PC-9 (cell line): ENCODE measurements around the gene DLEC1.

Source experiments
- EZH2 ChIP-seq: fragments of 200-600 bp; sonication (generic); IDR thresholded peaks from 2 replicates; pipeline ENCODE4 v1.8.0; 2017; ENCODE audit warnings: antibody characterized with exemption, low read depth
- TF ChIP-seq, protein P1 (sequence below): fragments of 200-600 bp; sonication (generic); conservative IDR thresholded peaks from 2 replicates; pipeline ENCODE4 v1.6.1; 2017; ENCODE audit warnings: mixed run types, antibody characterized with exemption, mild to moderate bottlenecking, moderate library complexity

DNA sequence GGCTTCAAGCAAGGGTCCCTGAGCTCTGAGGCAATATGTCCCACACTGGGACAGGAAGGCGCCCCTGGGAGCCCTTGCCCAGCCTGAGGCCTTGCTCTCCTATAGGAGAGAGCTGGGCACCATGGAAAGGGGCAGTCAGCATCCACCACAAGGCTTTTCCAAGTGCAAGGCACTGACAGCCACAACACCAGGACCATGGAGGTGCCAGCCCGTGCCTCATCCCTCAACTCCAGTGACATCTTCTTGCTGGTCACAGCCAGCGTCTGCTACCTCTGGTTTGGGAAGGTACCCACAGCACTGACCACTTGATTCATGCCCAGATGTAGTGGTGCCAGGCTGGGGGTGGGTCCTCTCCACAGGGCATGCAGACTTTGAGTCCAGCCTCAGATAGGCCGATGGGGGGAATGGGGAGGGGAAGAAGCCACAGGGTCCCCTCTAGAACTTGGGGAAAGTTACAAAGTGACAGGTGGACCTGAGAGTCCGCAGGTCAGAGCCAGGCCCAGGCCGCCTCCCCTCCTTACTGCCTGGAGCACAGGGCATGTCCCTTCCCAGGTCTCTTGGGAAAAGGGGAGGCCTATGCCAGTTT, 36.6 kb upstream of the DLEC1 start:
- TF ChIP-seq, protein P1, sequence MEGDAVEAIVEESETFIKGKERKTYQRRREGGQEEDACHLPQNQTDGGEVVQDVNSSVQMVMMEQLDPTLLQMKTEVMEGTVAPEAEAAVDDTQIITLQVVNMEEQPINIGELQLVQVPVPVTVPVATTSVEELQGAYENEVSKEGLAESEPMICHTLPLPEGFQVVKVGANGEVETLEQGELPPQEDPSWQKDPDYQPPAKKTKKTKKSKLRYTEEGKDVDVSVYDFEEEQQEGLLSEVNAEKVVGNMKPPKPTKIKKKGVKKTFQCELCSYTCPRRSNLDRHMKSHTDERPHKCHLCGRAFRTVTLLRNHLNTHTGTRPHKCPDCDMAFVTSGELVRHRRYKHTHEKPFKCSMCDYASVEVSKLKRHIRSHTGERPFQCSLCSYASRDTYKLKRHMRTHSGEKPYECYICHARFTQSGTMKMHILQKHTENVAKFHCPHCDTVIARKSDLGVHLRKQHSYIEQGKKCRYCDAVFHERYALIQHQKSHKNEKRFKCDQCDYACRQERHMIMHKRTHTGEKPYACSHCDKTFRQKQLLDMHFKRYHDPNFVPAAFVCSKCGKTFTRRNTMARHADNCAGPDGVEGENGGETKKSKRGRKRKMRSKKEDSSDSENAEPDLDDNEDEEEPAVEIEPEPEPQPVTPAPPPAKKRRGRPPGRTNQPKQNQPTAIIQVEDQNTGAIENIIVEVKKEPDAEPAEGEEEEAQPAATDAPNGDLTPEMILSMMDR = no peak
- TF ChIP-seq EZH2 = no peak
